GM10847 (cell line): Measurements from ENCODE around the gene LITAFD.

Experiments
- POLR2A ChIP-seq: IDR thresholded peaks from 2 replicates; pipeline ENCODE4 v1.6.1; 2011; ENCODE audit not compliant: insufficient read length; ENCODE audit errors: extremely low read depth

The LITAFD gene

GRCh38 chr16:8919089-8919933 is 37.2 kb downstream of the LITAFD start:
- TF ChIP-seq POLR2A: no peak

- TF ChIP-seq POLR2A: no peak
Observed at GRCh38 chr16:8919934-8920462, 37.8 kb downstream of the LITAFD start.

DNA sequence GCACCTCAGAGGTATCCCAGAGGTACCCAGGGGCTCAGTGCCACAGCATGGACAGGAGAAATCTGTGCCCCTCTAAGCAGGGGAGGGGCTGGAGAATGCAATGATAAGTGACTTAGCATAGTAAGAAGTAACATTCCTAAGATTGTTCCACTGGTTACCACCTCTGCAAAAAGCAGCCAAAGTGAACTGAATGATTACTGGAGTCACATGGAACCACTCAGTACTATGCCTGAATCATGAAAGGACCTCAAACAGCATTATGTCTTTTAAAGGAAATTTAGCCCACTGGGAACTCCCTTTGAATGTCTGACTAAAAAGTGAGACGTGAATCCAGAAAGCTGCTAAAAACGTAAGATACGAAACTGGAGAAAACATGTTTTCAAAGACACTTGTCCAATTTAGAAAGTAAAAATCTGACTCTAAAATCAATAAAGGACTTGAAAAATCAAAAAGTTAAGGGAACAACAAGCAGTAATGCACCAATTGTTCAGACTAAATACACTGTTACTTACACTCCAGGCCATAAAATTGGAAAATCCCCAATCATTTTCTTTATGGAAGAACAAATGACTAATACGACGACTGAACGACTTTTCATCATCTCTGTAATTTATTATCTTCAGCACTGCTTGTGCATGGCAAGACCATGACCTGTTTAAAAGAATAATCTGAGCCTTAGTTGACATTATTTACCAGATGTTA is 38.6 kb downstream of the LITAFD start:
- no peak for TF ChIP-seq POLR2A

- TF ChIP-seq POLR2A: no peak
Observed at GRCh38 chr16:8921347-8921984, 39.3 kb downstream of the LITAFD start.

DNA sequence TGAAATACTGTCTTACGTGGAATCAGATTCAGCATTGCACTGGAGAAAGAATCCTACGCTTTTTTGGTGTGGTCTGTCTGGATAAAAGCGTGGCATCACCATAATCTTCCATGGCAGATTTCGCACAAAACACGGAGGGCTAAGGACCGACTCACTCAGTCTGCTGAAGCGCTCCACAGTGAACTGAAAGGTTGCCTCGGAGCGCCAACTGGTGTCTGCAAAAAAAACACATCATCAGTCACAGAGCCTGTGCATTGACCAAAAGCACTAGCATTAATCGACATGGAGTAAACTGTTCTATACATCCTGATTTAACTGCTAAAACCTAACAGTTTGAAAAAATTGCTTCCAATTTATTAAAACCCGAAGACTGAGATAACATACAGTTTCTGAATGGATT is 41.0 kb downstream of the LITAFD start:
- TF ChIP-seq POLR2A: no peak

DNA sequence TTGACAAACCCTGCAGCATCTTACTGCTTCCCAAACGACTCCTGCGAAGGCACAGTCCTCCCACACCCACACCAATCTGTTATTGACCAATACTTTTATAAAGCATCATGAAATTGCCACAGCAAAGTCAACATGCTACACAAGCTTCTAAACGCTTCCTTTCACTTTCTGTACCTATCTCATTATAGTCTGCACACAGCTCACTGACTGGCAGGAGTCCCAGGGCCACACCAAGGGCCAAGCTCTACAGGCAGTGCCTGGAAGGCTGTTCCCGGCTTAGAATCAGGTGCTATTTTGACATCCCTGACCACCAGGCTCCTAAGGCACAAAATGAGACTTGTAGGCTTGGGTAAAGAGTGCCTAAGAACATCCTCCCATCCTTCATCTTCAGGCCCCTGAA is 42.1 kb downstream of the LITAFD start:
- TF ChIP-seq POLR2A: no peak

- no peak for TF ChIP-seq POLR2A
Observed at GRCh38 chr16:8925455-8925854, 43.3 kb downstream of the LITAFD start.

DNA sequence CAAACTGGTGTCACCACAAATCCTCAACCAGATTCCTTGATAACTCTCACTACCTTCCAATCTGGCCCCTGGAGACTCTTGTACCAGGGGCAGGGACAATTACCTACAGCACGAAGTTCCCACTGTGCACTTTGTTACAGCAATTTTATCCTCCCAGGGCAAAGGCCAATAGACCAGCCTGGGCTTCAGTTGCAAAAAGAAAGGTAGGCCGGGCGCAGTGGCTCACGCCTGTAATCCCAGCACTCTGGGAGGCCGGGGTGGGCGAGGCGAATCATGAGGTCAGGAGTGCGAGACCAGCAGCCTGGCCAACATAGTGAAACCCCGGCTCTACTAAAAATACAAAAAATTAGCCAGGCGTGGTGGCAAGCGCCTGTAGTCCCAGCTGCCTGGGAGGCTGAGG is 44.7 kb downstream of the LITAFD start:
- no peak for TF ChIP-seq POLR2A

- TF ChIP-seq POLR2A: no peak
Observed at GRCh38 chr16:8928467-8928957, 46.4 kb downstream of the LITAFD start.

- no peak for TF ChIP-seq POLR2A
Observed at GRCh38 chr16:8929086-8929748, 47.1 kb downstream of the LITAFD start.

DNA sequence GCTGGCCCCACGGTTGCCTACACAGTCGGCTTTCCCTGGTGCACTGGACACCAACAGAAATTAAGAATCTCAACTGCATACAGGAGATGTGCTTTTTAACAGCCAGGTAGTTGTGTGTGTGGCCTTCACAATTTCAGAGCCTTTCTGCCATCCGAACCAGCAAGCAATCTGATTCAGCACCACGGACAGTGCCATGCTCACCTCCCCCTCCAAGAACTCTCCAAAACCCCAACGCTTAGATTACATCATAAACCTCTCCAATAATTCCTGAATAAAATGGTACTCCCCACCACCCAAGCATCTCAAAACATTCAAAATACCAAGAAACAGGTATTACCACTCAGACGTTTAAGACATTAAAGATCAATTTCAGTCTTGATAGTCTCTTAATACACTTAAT is 49.7 kb downstream of the LITAFD start:
- TF ChIP-seq POLR2A: no peak

DNA sequence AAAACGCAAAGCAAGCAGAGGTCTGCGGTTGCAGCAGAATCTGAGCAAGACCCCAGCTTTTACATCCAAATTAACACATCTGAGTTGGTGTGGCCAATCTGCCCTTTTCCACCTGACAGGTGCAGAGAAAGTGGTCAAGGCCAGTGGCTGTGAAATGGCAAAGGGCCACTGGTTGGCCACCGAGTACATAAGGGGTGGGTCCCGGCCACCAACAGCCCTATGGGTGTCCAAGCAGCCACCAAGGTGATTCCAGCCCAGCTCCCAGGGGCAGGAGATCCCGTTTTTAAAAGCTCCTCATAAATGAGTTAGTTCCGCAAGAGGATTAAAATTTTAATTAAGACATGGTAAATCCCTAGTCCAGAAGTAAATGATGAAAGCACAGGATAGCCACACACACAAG is 52.5 kb downstream of the LITAFD start:
- TF ChIP-seq POLR2A: no peak
